ENCODE measurements around the gene ARHGAP42.
A peak's percentile ranks its signal among the peaks of the same experiment; 100 is the strongest.
"Not testable (repeated sequence)": the region's sequence is repeated elsewhere in the genome, so short reads cannot be mapped to it uniquely, and the experiment has no call there.

Gene ARHGAP42

DNA sequence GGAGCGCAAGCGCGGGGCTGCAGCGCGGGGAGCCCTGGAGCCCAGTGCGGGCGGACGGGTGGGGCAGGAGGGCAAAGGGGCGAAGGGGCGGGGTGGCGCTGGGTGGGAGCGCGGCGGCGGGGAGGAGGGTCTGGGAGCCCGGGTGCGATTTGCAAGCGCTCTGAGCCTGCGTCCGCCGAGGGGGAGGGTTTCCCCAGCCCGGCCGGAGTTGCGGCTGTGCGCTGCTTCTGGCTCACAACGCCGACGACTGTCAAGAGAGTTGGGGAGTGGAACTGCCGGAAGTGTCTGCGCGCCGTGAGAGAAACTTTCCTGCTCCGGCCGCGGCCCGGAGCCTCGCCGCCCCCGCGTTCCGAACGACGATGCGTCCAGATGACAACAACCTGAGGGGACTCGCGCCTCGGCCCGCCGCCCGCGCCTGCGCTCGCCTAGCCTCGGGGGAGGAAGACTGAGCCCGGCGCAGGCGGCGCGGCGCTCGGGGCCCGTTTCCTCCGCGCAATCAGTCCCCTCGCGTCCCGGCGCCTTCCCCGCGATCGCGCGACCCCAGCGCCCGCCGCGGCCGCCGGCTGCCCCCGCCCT is at the start of gene ARHGAP42:
Gene ARHGAP42 (plus strand): TSS at position 235 of the 576 bp plus-strand sequence. CDS start 391 bp downstream, outside the sequence.
- DNase-seq, result no peak

DNA sequence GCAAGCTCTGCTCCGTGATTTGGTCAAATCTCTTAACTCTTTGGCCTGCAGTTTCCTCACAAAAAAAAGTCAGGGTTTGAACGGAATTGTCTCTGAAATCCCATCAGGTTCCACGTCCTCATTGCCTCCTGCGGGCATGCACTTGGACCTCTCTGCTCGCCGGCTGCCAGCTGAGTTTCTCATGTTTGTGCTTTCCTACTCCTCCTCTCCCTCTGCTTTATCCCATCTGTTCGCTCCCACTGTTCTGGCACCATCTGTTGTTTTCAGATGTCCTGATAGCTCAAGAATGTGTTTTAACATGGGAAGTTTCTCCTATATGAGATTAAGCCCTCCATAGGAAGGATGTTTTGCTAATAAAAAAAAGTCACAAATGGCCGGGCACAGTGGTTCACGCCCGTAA is 49.4 kb upstream of the ARHGAP42 start:
- DNase-seq, result no peak

DNA sequence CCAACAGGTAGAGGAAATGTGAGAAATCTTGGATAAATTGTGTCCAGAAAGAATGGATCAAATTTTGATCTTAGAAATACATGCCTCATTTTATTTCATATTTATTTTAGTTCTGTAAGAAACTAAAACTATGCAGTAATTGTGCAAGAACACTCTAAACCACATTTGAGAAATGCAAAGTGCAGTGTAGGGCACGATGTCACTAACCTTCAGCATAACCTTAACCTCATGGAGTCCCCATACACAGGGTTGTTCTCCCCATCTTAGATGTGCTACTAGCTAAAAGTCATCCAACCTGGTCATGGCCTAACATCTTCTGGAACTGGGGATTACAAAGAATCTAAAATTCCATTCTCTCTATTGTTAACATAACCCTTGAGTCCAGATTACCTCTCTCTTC is 48.4 kb upstream of the ARHGAP42 start:
- no peak for DNase-seq

- no peak for DNase-seq
Measured at GRCh38 chr11:100639140-100639539, 47.9 kb upstream of the ARHGAP42 start.

DNA sequence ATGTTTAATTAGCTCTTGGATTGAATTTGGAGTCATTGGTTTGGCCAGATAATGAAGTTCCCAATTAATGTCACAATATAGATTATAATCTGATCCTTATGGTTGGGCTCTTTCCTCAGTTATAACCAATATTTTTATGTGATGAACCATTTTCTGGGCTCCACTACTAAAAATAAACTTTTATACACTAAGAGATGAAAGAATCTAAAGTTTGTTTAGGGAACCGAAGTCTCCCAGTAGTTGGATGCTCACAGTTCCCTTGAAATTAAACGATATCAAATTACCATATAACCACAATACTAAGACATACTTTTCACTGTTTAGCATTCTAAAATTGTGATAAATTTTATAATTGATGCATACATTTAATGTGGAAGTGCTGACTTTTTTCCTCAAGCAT is 47.0 kb upstream of the ARHGAP42 start:
- DNase-seq, result no peak

- DNase-seq, result no peak
Measured at GRCh38 chr11:100640646-100641045, 46.4 kb upstream of the ARHGAP42 start.

DNA sequence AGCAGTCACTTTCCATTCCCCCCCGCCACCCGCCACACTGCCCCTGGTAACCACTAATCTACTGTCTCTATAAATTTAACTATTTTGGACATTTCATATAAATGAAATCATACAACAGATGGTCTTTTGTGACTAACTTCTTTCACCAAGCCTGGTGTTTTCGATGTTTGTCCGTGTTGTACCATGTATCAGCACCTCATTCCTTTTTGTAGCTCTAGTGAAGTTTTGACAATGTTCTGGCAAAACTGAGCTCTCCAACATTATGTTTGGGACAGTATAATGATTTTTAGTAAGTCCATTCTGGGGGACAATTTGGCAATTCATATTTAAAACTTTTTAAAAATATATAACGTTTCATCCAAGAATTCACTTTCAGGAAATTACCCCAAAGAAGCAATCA is 45.6 kb upstream of the ARHGAP42 start:
- DNase-seq, result no peak

- DNase-seq, result no peak
Measured at GRCh38 chr11:100646545-100646944, 40.5 kb upstream of the ARHGAP42 start.

DNA sequence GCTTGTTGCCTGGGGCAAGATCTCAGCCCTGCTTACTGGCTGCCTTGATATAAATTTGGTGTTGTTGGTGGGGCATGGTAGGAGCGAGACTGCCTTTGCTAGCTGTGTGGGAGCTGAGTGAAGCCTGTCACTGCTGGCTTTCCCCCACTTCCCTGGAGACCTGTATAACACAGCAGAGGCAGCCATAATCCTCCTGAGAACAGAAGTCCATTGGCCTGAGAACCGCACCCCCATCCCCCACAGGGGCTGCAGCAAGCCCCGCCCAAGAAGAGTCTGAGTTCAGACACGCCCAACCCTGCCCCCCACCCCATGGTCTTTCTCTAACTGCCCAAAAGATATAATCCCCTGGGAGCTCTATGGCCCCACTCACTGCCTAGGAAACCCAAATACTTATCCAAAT is 39.2 kb upstream of the ARHGAP42 start:
- DNase-seq, result no peak

DNA sequence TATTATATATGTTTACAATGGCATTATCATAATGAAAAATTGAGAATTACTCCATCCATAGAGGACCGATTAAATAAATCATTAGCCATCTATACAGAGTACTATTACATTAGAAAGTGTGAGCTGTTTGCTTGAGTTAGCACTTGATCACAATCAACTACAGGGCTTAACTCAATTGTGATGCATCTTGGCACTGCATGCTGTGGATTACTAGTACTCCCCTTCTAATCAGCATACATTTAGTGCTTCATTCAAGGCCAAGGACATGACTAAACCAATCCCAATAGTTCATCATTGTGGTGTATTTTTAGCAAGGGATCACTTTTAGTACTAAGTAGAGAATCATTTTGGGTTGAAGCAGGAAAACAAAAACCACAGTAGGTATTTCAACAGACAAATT is 23.5 kb upstream of the ARHGAP42 start:
- no peak for DNase-seq

DNA sequence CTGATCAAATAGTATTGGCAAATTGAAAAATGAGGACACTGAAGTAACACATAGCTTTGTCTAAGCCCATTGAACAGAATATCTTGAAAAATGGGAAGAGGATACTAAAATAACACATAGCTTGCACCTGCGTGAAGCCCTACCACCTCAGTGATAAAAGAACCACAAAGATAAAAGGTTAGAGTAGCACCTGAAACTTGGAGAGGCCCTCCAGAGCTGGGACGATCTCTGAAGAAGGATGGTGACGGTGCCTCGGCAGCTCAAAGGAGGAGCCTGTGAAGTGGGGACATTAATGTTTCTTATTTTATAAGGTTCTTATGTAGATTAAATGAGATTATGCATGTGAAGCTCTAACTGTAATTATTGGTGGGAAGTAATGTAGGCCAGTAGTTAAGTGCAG is 23.1 kb upstream of the ARHGAP42 start:
- no peak for DNase-seq

- DNase-seq, result not testable (repeated sequence)
Measured at GRCh38 chr11:100666816-100667215, 20.3 kb upstream of the ARHGAP42 start.

DNA sequence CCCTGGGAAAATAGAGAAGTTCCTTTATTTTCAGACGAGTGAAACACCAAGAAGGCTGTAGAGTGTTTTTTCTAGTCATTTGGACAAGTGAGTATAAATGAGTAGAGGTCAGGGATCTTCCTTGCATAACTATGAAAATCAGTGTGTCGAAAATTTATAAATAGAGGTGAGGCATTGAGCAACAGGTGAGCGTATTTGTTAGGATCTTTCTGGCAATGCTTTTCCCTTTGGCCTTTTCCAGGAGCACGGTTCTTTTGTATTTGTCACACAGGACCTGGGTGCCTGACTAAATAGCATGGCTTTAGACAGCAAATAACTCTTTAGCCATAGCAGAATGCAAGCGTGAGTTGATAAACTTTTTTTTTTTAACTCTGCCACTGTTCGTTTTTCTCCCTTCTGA is 19.6 kb upstream of the ARHGAP42 start:
- no peak for DNase-seq

GRCh38 chr11:100670140-100670539 is 16.9 kb upstream of the ARHGAP42 start:
- no peak for DNase-seq

GRCh38 chr11:100671471-100671870 is 15.6 kb upstream of the ARHGAP42 start:
- DNase-seq, result no peak

DNA sequence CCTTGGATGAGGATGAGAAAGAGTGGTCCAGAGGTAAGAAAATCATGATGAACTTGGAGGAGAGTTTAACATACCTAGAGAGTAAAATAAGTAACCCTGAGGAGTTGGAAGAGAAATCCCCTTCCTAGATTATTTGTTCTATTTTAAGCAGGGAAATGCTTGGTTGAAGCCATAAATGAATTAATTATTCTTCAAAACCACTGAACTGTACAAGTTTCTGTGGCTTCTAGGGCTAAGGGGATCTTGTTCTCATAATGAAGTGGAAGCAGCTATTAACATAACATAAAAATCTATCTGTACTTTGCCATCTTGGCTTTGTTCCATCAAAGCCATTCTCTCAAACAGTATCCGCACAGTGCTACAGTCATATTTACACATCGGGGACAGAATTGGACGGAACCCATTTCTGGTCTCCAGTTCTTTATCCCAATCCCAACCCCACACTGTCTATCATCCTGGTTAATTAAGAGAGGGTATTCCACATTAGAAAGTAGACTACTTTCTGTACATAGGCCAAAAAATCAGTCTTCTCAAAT is 14.5 kb upstream of the ARHGAP42 start:
- DNase-seq, result no peak

- no peak for DNase-seq
Measured at GRCh38 chr11:100673063-100673462, 14.0 kb upstream of the ARHGAP42 start.

DNA sequence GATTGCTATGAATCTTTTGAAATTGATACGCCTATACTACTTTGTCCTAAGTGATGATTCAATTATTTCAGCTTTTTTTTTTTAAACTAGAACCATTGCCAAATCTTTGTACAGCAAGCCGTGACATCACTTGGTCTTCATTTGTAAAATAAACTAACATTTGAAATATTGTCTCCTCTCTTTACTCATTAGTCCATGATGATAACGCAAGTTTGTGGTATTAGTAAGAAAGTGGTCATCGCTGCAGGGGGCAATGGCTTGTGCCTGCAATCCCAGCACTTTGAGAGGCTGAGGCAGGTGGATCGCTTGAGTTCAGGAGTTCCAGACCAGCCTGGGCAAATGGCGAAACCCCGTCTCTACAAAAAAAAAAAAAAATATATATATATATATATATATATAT is 12.9 kb upstream of the ARHGAP42 start:
- no peak for DNase-seq

- no peak for DNase-seq
Measured at GRCh38 chr11:100675115-100675650, 11.9 kb upstream of the ARHGAP42 start.

- DNase-seq, result no peak
Measured at GRCh38 chr11:100676901-100677300, 10.2 kb upstream of the ARHGAP42 start.

- no peak for DNase-seq
Measured at GRCh38 chr11:100677796-100678195, 9.3 kb upstream of the ARHGAP42 start.

DNA sequence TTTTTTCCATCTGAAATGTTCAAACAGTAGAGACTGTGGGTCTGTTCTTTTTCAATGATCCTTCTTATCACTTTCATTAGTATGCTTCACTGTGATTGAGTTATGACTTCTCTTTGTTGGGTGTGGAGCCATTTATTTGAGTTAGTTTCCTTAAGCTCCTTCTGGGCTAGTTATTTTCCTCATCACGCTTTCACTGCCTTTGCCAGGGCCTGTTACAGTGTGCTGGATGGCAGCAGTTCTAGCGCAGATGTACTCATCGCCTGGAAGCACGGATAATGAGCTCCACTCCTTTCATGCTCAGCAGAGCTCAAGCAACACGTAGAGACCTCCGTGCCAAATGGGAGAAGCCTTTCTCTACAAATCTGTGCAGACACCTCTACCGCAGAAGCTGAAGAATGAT is 7.0 kb upstream of the ARHGAP42 start:
- no peak for DNase-seq

- peak; percentile 3 for DNase-seq
Measured at GRCh38 chr11:100681064-100681502, 6.0 kb upstream of the ARHGAP42 start.

DNA sequence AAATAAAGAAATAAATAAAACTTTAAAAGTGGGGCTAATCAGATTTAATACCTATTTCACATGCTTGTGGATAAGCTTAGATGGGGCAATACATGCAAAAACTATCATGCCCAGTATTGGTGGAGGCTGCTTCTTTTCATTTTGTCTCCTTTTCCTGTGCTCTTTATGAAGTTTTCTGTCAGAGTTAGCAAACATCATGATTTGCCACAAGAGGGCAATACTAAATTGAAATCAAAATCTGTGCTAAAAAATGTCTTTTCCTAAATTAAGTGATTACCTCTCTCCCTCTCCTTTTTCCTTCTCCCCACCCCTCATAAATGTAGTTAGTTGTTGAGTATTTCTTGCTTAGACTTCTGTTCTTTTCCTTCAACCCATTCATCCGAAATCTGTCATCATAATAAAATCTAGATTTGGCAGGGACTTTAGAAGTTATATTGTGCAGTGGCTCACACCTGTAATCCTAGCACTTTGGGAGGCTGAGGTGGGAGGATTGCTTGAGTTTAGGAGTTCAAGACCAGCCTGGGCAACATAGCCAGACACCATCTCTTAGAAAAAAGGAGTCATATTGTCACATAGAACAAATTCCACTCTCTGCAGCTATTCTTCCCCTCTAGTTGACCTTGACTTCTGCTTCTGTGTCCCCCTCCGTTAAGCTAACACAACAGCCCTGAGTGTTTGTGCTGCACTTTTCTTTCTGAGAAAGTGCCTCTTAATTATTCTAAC is 4.7 kb upstream of the ARHGAP42 start:
- no peak for DNase-seq

Data from CD4-positive, alpha-beta T cell treated with Interleukin-6 for 4 hours (primary cell).